ENCODE results near the gene RBM10.

The RBM10 gene

DNA sequence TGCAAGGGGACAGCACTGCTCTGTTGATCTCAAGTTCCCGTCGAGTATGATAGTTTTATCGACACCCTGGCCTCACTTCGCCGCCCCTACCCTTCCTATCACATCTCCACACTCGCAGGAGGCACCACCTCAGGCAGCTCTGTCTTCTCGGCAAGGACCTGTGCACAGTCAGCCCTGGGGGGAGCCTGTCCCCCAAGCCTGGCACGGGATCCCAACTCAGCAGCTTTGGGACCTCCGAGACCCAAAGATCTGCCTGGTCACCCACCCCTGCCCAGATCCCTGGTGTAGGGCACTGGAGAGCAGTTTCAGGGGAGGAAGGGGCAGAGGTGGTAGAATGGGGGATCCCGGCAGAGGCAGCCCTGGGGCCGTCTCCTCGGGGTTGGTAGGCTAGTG, 30.6 kb downstream of the RBM10 start:
- no peak for DNase-seq (ENCODE audit: low spot score)

- no peak for DNase-seq (ENCODE audit: low spot score)
These were observed 31.2 kb downstream of the RBM10 start for GRCh38 chrX:47176101-47176740.

DNA sequence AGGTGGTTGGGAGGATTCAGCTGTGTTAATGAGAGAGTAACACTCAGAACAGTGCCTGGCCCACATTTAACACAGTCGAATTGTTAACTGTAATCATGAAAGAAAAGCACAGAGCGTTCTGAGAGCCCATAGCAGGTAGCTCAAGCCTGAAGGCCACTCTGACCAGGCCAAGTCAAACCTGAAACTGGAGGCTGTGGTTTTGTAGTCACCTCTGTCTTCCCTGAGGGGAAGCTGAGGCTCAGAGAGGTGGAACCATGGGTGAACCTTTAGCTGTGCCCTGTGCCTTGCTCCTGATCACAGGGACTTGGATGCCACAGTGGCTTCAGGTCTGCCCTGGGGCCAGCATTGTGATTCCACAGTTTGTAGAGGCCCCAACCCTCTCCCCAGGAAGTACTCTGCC, 32.1 kb downstream of the RBM10 start:
- DNase-seq (ENCODE audit: low spot score) = no peak

- DNase-seq (ENCODE audit: low spot score) = no peak
These were observed 33.3 kb downstream of the RBM10 start for GRCh38 chrX:47178337-47178736.

- no peak for DNase-seq (ENCODE audit: low spot score)
These were observed 34.4 kb downstream of the RBM10 start for GRCh38 chrX:47179221-47179927.

DNA sequence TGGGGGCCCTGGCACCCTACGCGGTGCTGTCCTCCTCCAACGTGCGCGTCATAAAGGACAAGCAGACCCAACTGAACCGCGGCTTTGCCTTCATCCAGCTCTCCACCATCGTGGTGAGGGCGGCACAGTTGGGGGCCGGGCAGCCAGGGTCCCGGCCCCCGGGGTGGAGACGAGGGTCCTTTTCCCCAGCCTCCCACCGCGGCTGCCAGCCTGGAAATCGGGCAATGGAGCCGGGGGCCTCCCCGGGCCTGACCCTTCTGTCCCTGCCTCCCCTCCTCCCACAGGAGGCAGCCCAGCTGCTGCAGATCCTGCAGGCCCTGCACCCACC, 34.9 kb downstream of the RBM10 start:
- no peak for DNase-seq (ENCODE audit: low spot score)

DNA sequence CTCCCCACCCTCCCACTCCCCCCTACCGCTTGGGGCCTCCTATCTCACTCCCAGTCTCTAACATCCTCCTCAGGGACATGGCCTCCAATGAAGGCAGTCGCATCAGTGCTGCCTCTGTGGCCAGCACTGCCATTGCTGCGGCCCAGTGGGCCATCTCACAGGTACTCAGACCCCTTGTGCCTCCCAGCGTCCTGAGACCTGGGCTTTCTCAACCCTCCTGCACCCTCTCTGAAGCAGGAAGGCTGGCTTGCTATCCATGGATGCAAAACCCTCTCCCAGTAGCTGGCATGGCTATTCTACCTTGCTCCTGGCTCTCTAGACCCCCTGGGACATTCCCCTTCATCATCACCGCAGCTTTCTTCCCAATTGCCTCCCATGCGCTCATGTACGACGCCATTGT, 35.3 kb downstream of the RBM10 start:
- DNase-seq (ENCODE audit: low spot score) = no peak

- DNase-seq (ENCODE audit: low spot score) = no peak
These were observed 36.3 kb downstream of the RBM10 start for GRCh38 chrX:47181301-47181700.

DNA sequence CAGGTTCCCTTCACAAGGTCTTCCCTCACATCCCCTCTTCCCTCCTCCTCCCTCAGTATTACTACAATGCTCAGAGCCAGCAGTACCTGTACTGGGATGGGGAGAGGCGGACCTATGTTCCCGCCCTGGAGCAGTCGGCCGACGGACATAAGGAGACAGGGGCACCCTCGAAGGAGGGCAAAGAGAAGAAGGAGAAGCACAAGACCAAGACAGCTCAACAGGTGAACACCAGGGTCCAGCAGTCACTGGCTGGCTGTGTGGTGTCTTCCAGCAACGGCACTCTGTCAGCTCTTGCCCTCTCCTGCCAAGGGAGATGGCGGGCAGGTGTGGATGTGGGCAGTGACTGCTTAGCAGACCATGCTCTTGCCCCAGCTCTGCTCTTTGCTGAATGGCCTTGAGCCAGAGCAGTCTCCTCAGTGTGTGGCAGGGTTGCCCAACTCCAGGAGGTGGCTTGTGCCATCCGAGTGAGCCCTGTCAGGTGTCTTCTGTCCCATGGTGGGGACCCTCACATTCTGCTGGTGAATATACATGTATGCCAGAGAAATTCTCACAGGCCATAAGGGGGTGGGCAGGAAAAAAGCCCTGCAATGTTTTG, 37.2 kb downstream of the RBM10 start:
- no peak for DNase-seq (ENCODE audit: low spot score)

DNA sequence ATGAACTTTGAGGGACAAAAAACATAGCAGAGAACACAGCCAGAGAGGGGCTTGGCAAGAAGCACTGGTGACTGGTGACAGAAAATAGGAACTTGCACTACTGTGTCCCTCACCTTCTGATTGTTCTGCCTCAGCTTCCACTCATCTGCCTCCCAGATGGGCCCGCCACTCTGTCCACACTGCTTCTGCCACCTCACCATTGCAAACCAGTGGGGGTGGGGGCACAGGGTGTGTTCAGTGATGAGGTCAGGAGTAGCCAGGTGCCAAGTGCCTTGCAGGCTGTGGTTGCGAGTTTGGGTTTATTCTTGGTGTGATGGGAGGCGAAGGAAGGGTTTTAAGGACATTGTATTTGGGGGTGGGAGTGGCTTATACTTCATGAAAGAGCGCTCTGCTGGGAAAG, 39.5 kb downstream of the RBM10 start:
- DNase-seq (ENCODE audit: low spot score) = no peak

- no peak for DNase-seq (ENCODE audit: low spot score)
These were observed 40.2 kb downstream of the RBM10 start for GRCh38 chrX:47185241-47185640.

GRCh38 chrX:47186096-47186740, 41.2 kb downstream of the RBM10 start:
- no peak for DNase-seq (ENCODE audit: low spot score)

- no peak for DNase-seq (ENCODE audit: low spot score)
These were observed 42.2 kb downstream of the RBM10 start for GRCh38 chrX:47187106-47187677.

GRCh38 chrX:47189906-47190305, 44.9 kb downstream of the RBM10 start:
- DNase-seq (ENCODE audit: low spot score) = no peak

DNA sequence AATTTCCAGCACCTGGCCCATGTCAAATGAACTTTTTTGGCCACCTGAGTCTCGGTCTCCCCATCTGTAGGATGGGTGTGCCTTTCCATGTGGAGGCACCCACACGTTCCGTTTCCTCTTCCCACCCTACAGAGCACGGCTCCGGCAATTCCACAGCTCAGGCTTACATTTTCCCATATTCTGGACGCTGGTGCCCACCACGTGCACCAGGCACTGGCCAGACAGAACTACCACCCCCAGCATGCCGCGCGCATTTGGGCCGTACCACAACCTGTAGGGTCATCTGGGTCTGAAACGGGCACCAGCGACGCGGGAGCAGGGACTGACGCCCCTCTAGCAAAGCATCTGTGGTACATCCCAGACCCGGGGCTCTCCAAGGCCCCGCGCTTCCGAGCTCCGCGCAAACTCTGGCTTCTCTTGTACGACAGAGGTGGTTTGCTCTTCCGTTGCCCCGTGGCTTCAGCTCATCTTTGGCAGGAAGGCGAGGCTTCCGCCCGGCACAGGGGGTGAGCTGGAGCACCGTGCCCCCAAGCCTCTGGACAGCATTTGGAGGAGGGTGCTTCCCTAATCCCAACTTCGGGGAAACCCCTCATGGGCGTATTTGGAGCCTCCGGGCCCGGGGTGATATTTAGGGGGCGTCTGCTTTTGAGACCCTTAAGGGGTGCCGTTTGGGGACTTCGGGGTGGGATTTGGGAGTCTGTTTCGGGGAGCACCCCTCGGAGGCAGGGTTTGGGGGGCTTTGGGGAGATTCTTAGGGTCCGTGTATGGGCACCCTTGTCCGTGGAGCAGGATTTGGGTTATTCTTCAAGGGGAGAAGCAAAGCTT, 45.6 kb downstream of the RBM10 start:
- DNase-seq (ENCODE audit: low spot score) = peak; percentile 90

DNA sequence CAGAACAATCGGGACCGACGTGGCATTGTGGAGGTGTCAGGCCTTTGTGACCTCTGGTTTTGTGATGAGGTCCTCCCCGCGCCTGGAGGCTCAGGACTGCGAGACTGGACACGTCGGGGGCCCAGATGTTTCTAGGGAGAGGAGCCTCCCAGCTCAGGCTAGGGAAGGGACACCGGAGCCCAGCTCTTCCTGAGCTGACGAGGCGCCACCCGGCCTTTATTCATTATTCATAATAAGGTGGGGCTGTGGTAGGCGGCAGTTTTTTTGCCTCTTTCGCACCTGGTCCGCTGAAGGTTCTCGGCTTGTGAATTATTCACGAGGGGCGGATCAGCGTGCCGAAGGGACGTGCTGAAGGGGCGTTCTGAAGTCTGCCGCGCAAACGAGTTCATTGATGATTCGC, 46.3 kb downstream of the RBM10 start:
- DNase-seq (ENCODE audit: low spot score) = peak; percentile 40

GRCh38 chrX:47191806-47192401, 46.9 kb downstream of the RBM10 start:
- DNase-seq (ENCODE audit: low spot score) = no peak

- DNase-seq (ENCODE audit: low spot score) = peak; percentile 98
These were observed 48.6 kb downstream of the RBM10 start, which contains the start of gene UBA1 for GRCh38 chrX:47193475-47194193. Gene UBA1, plus strand, starts transcription at chrX:47193829. Its CDS starts 4,974 bp downstream, at chrX:47198803.

DNA sequence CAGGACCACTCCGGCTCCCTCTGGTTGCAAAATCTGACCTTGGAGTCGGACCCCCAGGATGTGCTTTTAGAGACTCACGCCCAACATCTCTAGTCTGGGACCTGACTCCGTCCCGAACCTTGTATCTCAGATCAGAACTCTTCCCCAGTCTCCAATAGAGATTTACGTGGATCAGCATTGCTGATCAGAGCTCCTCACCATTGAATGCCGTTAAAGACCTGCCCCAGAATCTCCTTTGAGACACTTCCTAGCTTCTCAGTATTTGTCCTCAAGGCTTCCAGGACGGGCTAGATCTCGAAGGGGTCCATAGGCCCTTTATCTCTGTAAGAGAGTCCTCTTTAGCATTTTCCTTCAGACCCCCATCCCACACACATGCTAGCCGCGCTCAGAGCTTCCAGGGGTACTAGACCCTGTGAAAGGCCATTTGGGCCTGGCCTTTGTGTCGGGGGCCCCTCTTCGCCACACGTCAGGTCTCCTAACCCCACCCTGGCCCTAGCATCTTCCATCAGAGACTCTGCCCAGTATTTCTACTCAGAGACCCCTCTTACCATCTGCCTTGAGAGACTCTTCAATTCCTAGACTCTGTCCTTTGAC, 49.3 kb downstream of the RBM10 start:
- DNase-seq (ENCODE audit: low spot score) = no peak

- no peak for DNase-seq (ENCODE audit: low spot score)
These were observed 51.1 kb downstream of the RBM10 start for GRCh38 chrX:47196098-47196497.

Measured in activated CD4-positive, alpha-beta T cell treated with anti-CD3 and anti-CD28 coated beads, Interleukin-2, Interleukin-4, amounts not matched to agents 100 ng/mL and 50 ng/mL, durations not matched to agents 16 hours and 8 hours (primary cell).